Central memory CD8-positive, alpha-beta T cell (primary cell): ENCODE results near the gene TULP1.
"Not testable (repeated sequence)": the region's sequence is repeated elsewhere in the genome, so short reads cannot be mapped to it uniquely, and the experiment has no call there.

Experiments used
- ATAC-seq: fragments of 150-1000 bp; cut with Tn5 transposase; replicated peaks from 2 replicates; pipeline ENCODE4 v1.10.0; 2022; ENCODE audit warnings: mild to moderate bottlenecking, moderate FRiP score, moderate number of reproducible peaks; ENCODE audit not compliant: poor library complexity, severe bottlenecking; ENCODE audit errors: extremely low read depth
- DNase-seq, 2 donors: peaks; one replicate each; pipeline ENCODE4 v3.0.0; 2021; ENCODE audit warnings: low spot score in 2 of 2
- H3K27ac Mint-ChIP-seq: one replicate; pipeline ENCODE4 v1.8.0; 2022; ENCODE audit warnings: low read depth, mild to moderate bottlenecking, moderate library complexity, mixed read lengths
- H3K27me3 Mint-ChIP-seq: one replicate; pipeline ENCODE4 v1.8.0; 2022; ENCODE audit warnings: mixed read lengths
- H3K36me3 Mint-ChIP-seq: one replicate; pipeline ENCODE4 v1.8.0; 2022; ENCODE audit warnings: mild to moderate bottlenecking, moderate library complexity, mixed read lengths; ENCODE audit not compliant: insufficient read depth
- H3K4me1 Mint-ChIP-seq: one replicate; pipeline ENCODE4 v1.8.0; 2022; ENCODE audit warnings: mixed read lengths
- H3K4me3 Mint-ChIP-seq: one replicate; pipeline ENCODE4 v1.8.0; 2022; ENCODE audit warnings: mild to moderate bottlenecking, moderate library complexity, mixed read lengths
- H3K9me3 Mint-ChIP-seq: one replicate; pipeline ENCODE4 v1.8.0; 2022; ENCODE audit warnings: mixed read lengths

Gene TULP1

GRCh38 chr6:35539223-35539622 is 26.5 kb upstream of the TULP1 start:
- Mint-ChIP-seq H3K36me3 (no peaks in the 10 kb centered on the region), H3K4me1 (peaks cover 5% of the 10 kb centered on the region), H3K27ac (no peak overlapping the region), H3K9me3 (no peaks in the 10 kb centered on the region), H3K4me3 (no peak overlapping the region), H3K27me3 (peaks cover 16% of the 10 kb centered on the region)
- no peak for ATAC-seq
- no peak for DNase-seq

GRCh38 chr6:35535847-35536246 is 23.2 kb upstream of the TULP1 start:
- H3K27ac Mint-ChIP-seq, ATAC-seq, DNase-seq, H3K9me3 Mint-ChIP-seq, H3K4me3 Mint-ChIP-seq, H3K36me3 Mint-ChIP-seq, H3K4me1 Mint-ChIP-seq: not testable (repeated sequence)
- peaks cover 21% of the 10 kb centered on the region for H3K27me3 Mint-ChIP-seq

GRCh38 chr6:35534407-35535170 is 21.9 kb upstream of the TULP1 start:
- no peak for DNase-seq
- no peak overlapping the region for H3K27ac Mint-ChIP-seq
- H3K4me3 Mint-ChIP-seq = no peak overlapping the region
- no peak for ATAC-seq
- peaks cover 6% of the 10 kb centered on the region for H3K4me1 Mint-ChIP-seq
- H3K36me3 Mint-ChIP-seq = peaks cover 4% of the 10 kb centered on the region
- peaks cover 21% of the 10 kb centered on the region for H3K27me3 Mint-ChIP-seq
- H3K9me3 Mint-ChIP-seq = no peaks in the 10 kb centered on the region

GRCh38 chr6:35533981-35534380 is 21.3 kb upstream of the TULP1 start:
- Mint-ChIP-seq H3K27ac (no peak overlapping the region), H3K4me3 (no peak overlapping the region), H3K36me3 (peaks cover 4% of the 10 kb centered on the region), H3K27me3 (peaks cover 21% of the 10 kb centered on the region), H3K9me3 (no peaks in the 10 kb centered on the region), H3K4me1 (peaks cover 6% of the 10 kb centered on the region)
- ATAC-seq (no peak), DNase-seq (no peak)

GRCh38 chr6:35532126-35532525 is 19.4 kb upstream of the TULP1 start:
- no peak for DNase-seq
- peaks cover 21% of the 10 kb centered on the region for H3K27me3 Mint-ChIP-seq
- H3K4me1 Mint-ChIP-seq = peaks cover 6% of the 10 kb centered on the region
- no peaks in the 10 kb centered on the region for H3K9me3 Mint-ChIP-seq
- H3K27ac Mint-ChIP-seq = no peak overlapping the region
- peaks cover 4% of the 10 kb centered on the region for H3K36me3 Mint-ChIP-seq
- no peak overlapping the region for H3K4me3 Mint-ChIP-seq
- no peak for ATAC-seq

GRCh38 chr6:35524380-35525020 is 11.8 kb upstream of the TULP1 start:
- Mint-ChIP-seq H3K36me3 (peaks cover 6% of the 10 kb centered on the region), H3K4me3 (no peak overlapping the region), H3K27ac (peak overlapping the region; percentile 62), H3K4me1 (peaks cover 28% of the 10 kb centered on the region), H3K9me3 (no peaks in the 10 kb centered on the region), H3K27me3 (no peaks in the 10 kb centered on the region)
- DNase-seq = no peak
- ATAC-seq = no peak

- H3K36me3 Mint-ChIP-seq = peaks cover 6% of the 10 kb centered on the region
- DNase-seq (peak; percentile 53 to 73), ATAC-seq (peak; percentile 96)
- no peaks in the 10 kb centered on the region for H3K27me3 Mint-ChIP-seq
- H3K4me1 Mint-ChIP-seq = peaks cover 28% of the 10 kb centered on the region
- no peaks in the 10 kb centered on the region for H3K9me3 Mint-ChIP-seq
- no peak overlapping the region for H3K27ac Mint-ChIP-seq
- H3K4me3 Mint-ChIP-seq = peak overlapping the region; percentile 57
Measured at GRCh38 chr6:35522660-35523658, 10.3 kb upstream of the TULP1 start.

GRCh38 chr6:35522151-35522550 is 9.5 kb upstream of the TULP1 start:
- H3K27me3 Mint-ChIP-seq = no peaks in the 10 kb centered on the region
- no peak overlapping the region for H3K4me3 Mint-ChIP-seq
- ATAC-seq (no peak), DNase-seq (no peak)
- peaks cover 6% of the 10 kb centered on the region for H3K36me3 Mint-ChIP-seq
- peaks cover 28% of the 10 kb centered on the region for H3K4me1 Mint-ChIP-seq
- no peak overlapping the region for H3K27ac Mint-ChIP-seq
- H3K9me3 Mint-ChIP-seq = no peaks in the 10 kb centered on the region

- no peaks in the 10 kb centered on the region for H3K27me3 Mint-ChIP-seq
- peaks cover 6% of the 10 kb centered on the region for H3K36me3 Mint-ChIP-seq
- no peaks in the 10 kb centered on the region for H3K9me3 Mint-ChIP-seq
- H3K4me3 Mint-ChIP-seq = no peak overlapping the region
- ATAC-seq (no peak), DNase-seq (no peak)
- H3K27ac Mint-ChIP-seq = no peak overlapping the region
- H3K4me1 Mint-ChIP-seq = peaks cover 28% of the 10 kb centered on the region
Measured at GRCh38 chr6:35521235-35521634, 8.5 kb upstream of the TULP1 start.

- ATAC-seq (no peak), DNase-seq (no peak)
- H3K4me3 Mint-ChIP-seq = no peak overlapping the region
- H3K27me3 Mint-ChIP-seq = no peaks in the 10 kb centered on the region
- H3K27ac Mint-ChIP-seq = no peak overlapping the region
- H3K9me3 Mint-ChIP-seq = no peaks in the 10 kb centered on the region
- peaks cover 4% of the 10 kb centered on the region for H3K36me3 Mint-ChIP-seq
- peaks cover 25% of the 10 kb centered on the region for H3K4me1 Mint-ChIP-seq
Measured at GRCh38 chr6:35519313-35520015, 6.8 kb upstream of the TULP1 start.

GRCh38 chr6:35518566-35519312 is 6.0 kb upstream of the TULP1 start:
- no peak overlapping the region for H3K27ac Mint-ChIP-seq
- H3K9me3 Mint-ChIP-seq = no peaks in the 10 kb centered on the region
- peaks cover 4% of the 10 kb centered on the region for H3K36me3 Mint-ChIP-seq
- ATAC-seq = no peak
- no peaks in the 10 kb centered on the region for H3K27me3 Mint-ChIP-seq
- no peak overlapping the region for H3K4me3 Mint-ChIP-seq
- H3K4me1 Mint-ChIP-seq = peaks cover 19% of the 10 kb centered on the region
- no peak for DNase-seq
